ENCODE results near the gene UBE3B. TPM values are rescaled to one million over a fixed set of nuclear protein-coding genes. Genes with fewer than 3 reads are reported as not detected.

Gene UBE3B
- total RNA-seq, 8 experiments from 2014 or later: 13.4 to 47.7 (median 24.3) TPM

- no peak for ATAC-seq (replicated peaks in 6 of 8)
- Histone ChIP-seq H3K27ac (no peak overlapping the region), H3K4me1 (replicated peaks in 1 of 2) (peaks cover 3 to 10% of the 10 kb centered on the region in 2 donors), H3K4me3 (no peak overlapping the region)
- in situ Hi-C loops (cut with MboI; ENCODE audit: low pct_unique_long_range_greater_than_20kb in 2 of 9, low sequenced_read_pairs in 9 of 9, unreplicated experiment in 9 of 9): loop anchor here in 3 of 9 experiments (25.0 kb wide), 2 partner anchors 179 to 304 kb away; partner anchors contain the start of gene GLTP (in 2 of the 3)
- WGBS, 10 experiments: 76 to 100% (median 100%) methylated on average over 1 to 2 of the region's 2 CpGs; no CpG with 5 or more reads in 5 of the 10 experiments
Measured at GRCh38 chr12:109583733-109584132, 106.3 kb downstream of the UBE3B start.

Other genes starting within 250 kb of the UBE3B start
- gene FOXN4, start 168.3 kb upstream of the UBE3B start, total RNA-seq: 10 to 100 TPM in 1 of 8 experiments, under 1 TPM in 5, not detected in 2; 0.20 to 19.7 (median 0.48) TPM
- under 1 TPM; 0.09 to 0.95 (median 0.46) TPM for gene MYO1H, start 129.7 kb upstream of the UBE3B start, total RNA-seq
- gene KCTD10, start 334 bp upstream of the UBE3B start, total RNA-seq: 10 to 100 TPM; 21.9 to 53.6 (median 40.2) TPM
- gene MMAB, start 95.9 kb downstream of the UBE3B start, total RNA-seq: 10 to 100 TPM; 15.1 to 74.6 (median 25.7) TPM
- gene MVK, start 96.2 kb downstream of the UBE3B start, total RNA-seq: 10 to 100 TPM in 7 of 8 experiments, 1 to 10 TPM in 1; 8.6 to 27.8 (median 20.8) TPM
- gene FAM222A, start 236.2 kb downstream of the UBE3B start, total RNA-seq: 10 to 100 TPM in 3 of 8 experiments, 1 to 10 TPM in 4, under 1 TPM in 1; 0.73 to 17.8 (median 8.1) TPM